ENCODE results near the gene CERS1. TPM values are rescaled to one million over a fixed set of nuclear protein-coding genes. Genes with fewer than 3 reads are reported as not detected.

CERS1 gene
- total RNA-seq, 2 experiments from 2014 or later: not detected

- peaks cover 46% of the 10 kb centered on the region for H3K36me3 ChIP-seq (ENCODE audit: insufficient read depth, low read length)
- DNase-seq: peak in 1 of 14 experiments; percentile 1
- H3K27me3 Mint-ChIP-seq: no peaks in the 10 kb centered on the region
- H3K9me3 Mint-ChIP-seq: no peaks in the 10 kb centered on the region
- H3K4me1 ChIP-seq (ENCODE audit: insufficient read depth, low read length): peaks cover 85% of the 10 kb centered on the region
- H3K4me3 ChIP-seq (ENCODE audit: low read length): no peak overlapping the region
- ATAC-seq (ENCODE audit: poor library complexity): no peak
- peaks cover 60% of the 10 kb centered on the region for H3K36me3 Mint-ChIP-seq (ENCODE audit: low read depth)
- no peaks in the 10 kb centered on the region for H3K9me3 ChIP-seq (ENCODE audit: control insufficient read depth in 1 of 2, insufficient read depth in 1 of 2, low read length in 2 of 2)
- TF ChIP-seq CTCF (IDR thresholded peaks at IDR 0.05): no peak
- H3K27me3 ChIP-seq (ENCODE audit: control insufficient read depth in 1 of 2, insufficient read depth in 2 of 2, low read length in 2 of 2): no peaks in the 10 kb centered on the region
- ChIA-PET POLR2A (no interaction called here), CTCF (no interaction called here)
- H3K27ac ChIP-seq (ENCODE audit: low read depth in 1 of 2, low read length in 2 of 2): no peak overlapping the region
- intact Hi-C loops (cut with DNase I, micrococcal nuclease): loop anchor here (2.0 to 5.0 kb wide), 2 partner anchors 325 to 379 kb away; no protein-coding TSS in a partner anchor
- peaks cover 70% of the 10 kb centered on the region for H3K4me1 Mint-ChIP-seq (ENCODE audit: low read depth)
- H3K27ac Mint-ChIP-seq: no peak overlapping the region
- no peak overlapping the region for H3K4me3 Mint-ChIP-seq
These were observed 50.0 kb downstream of the CERS1 start for GRCh38 chr19:18845961-18846360.

- H3K27me3 Mint-ChIP-seq: no peaks in the 10 kb centered on the region
- no peak for TF ChIP-seq CTCF (IDR thresholded peaks at IDR 0.05)
- Histone ChIP-seq H3K4me1 (ENCODE audit: insufficient read depth, low read length) (peaks cover 94% of the 10 kb centered on the region), H3K4me3 (ENCODE audit: low read length) (no peak overlapping the region), H3K36me3 (ENCODE audit: insufficient read depth, low read length) (peaks cover 37% of the 10 kb centered on the region), H3K9me3 (ENCODE audit: control insufficient read depth in 1 of 2, insufficient read depth in 1 of 2, low read length in 2 of 2) (no peaks in the 10 kb centered on the region), H3K27ac (ENCODE audit: low read depth in 1 of 2, low read length in 2 of 2) (no peak overlapping the region), H3K27me3 (ENCODE audit: control insufficient read depth in 1 of 2, insufficient read depth in 2 of 2, low read length in 2 of 2) (no peaks in the 10 kb centered on the region)
- DNase-seq: peak in 2 of 14 experiments; percentile 1 to 20
- no peak overlapping the region for H3K27ac Mint-ChIP-seq
- intact Hi-C loops (cut with DNase I, micrococcal nuclease): loop anchor here (2.0 to 5.0 kb wide), 2 partner anchors 324 to 378 kb away; no protein-coding TSS in a partner anchor
- no peaks in the 10 kb centered on the region for H3K9me3 Mint-ChIP-seq
- H3K4me3 Mint-ChIP-seq: no peak overlapping the region
- ATAC-seq (ENCODE audit: poor library complexity): no peak
- ChIA-PET POLR2A (interaction anchor here (1.9 kb wide), 1 partner anchor 13 kb away, joined by 19 read pairs; the partner anchor contains the start of gene UPF1), CTCF (interaction anchor here (1.2 kb wide), 1 partner anchor 11 kb away, joined by 3 read pairs; no protein-coding TSS in a partner anchor)
- H3K36me3 Mint-ChIP-seq (ENCODE audit: low read depth): peaks cover 49% of the 10 kb centered on the region
- H3K4me1 Mint-ChIP-seq (ENCODE audit: low read depth): peaks cover 81% of the 10 kb centered on the region
These were observed 51.1 kb downstream of the CERS1 start for GRCh38 chr19:18844806-18845329.

- H3K9me3 ChIP-seq (ENCODE audit: control insufficient read depth in 1 of 2, insufficient read depth in 1 of 2, low read length in 2 of 2): no peaks in the 10 kb centered on the region
- no peaks in the 10 kb centered on the region for H3K27me3 ChIP-seq (ENCODE audit: control insufficient read depth in 1 of 2, insufficient read depth in 2 of 2, low read length in 2 of 2)
- peaks cover 32% of the 10 kb centered on the region for H3K36me3 ChIP-seq (ENCODE audit: insufficient read depth, low read length)
- no peak overlapping the region for H3K4me3 ChIP-seq (ENCODE audit: low read length)
- no peak for ATAC-seq (ENCODE audit: poor library complexity)
- no peak overlapping the region for H3K27ac ChIP-seq (ENCODE audit: low read depth in 1 of 2, low read length in 2 of 2)
- TF ChIP-seq CTCF (IDR thresholded peaks at IDR 0.05): no peak
- intact Hi-C loops (cut with DNase I, micrococcal nuclease): loop anchor here in 1 of 2 experiments (2.0 kb wide), 1 partner anchor 323 kb away; no protein-coding TSS in a partner anchor
- no peaks in the 10 kb centered on the region for H3K9me3 Mint-ChIP-seq
- H3K36me3 Mint-ChIP-seq (ENCODE audit: low read depth): peaks cover 46% of the 10 kb centered on the region
- no peaks in the 10 kb centered on the region for H3K27me3 Mint-ChIP-seq
- H3K27ac Mint-ChIP-seq: peak overlapping the region; percentile 55
- H3K4me3 Mint-ChIP-seq: peak overlapping the region; percentile 26
- ChIA-PET CTCF (interaction anchor here (1.0 to 1.6 kb wide), 3 partner anchors 10 to 250 kb away, joined by 3 to 7 read pairs (median 4); partner anchors contain the start of gene UPF1), POLR2A (interaction anchor here (0.9 to 1.9 kb wide), 2 partner anchors 10 to 12 kb away, joined by 3 to 19 read pairs; partner anchors contain the start of gene UPF1)
- peaks cover 94% of the 10 kb centered on the region for H3K4me1 ChIP-seq (ENCODE audit: insufficient read depth, low read length)
- peaks cover 87% of the 10 kb centered on the region for H3K4me1 Mint-ChIP-seq (ENCODE audit: low read depth)
- DNase-seq: peak in 1 of 14 experiments; percentile 19
These were observed 52.0 kb downstream of the CERS1 start for GRCh38 chr19:18843960-18844359.

All from CD4-positive, alpha-beta T cell (primary cell).